ENCODE data around the gene MARCHF10.
A peak's percentile ranks its signal among the peaks of the same experiment; 100 is the strongest.
"Not testable (repeated sequence)": the region's sequence is repeated elsewhere in the genome, so short reads cannot be mapped to it uniquely, and the experiment has no call there.

MARCHF10 gene

DNA sequence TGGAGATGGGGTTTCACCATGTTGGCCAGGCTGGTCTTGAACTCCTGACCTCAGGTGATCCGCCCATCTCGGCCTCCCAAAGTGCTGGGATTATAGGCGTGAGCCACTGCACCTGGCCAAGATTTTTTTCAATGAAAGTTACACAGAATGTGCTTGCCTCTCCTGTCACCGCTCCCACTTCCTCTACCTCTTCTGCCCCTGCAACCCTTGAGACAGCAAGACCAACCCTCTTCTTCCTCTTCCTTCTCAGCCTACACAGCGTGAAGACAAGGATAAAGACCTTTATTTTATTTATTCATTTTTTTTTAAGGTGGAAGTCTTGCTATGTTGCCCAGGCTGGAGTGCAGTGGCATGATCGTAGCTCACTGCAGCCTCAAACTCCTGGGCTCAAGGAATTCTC is 23.0 kb upstream of the MARCHF10 start:
- H3K4me1 ChIP-seq (ENCODE audit: control insufficient read depth, insufficient read depth, low read length); H3K27me3 ChIP-seq (ENCODE audit: control insufficient read depth, insufficient read depth, low read length); H3K36me3 ChIP-seq (ENCODE audit: control insufficient read depth, insufficient read depth, low read length); H3K4me3 ChIP-seq (ENCODE audit: low read length); H3K9ac ChIP-seq (ENCODE audit: low read length); H3K27ac ChIP-seq (ENCODE audit: low read depth, low read length): not testable (repeated sequence)

- no peak overlapping the region for H3K27ac ChIP-seq (ENCODE audit: low read depth, low read length)
- no peaks in the 10 kb centered on the region for H3K27me3 ChIP-seq (ENCODE audit: control insufficient read depth, insufficient read depth, low read length)
- no peak overlapping the region for H3K9ac ChIP-seq (ENCODE audit: low read length)
- H3K4me1 ChIP-seq (ENCODE audit: control insufficient read depth, insufficient read depth, low read length), result no peaks in the 10 kb centered on the region
- no peak overlapping the region for H3K4me3 ChIP-seq (ENCODE audit: low read length)
- no peaks in the 10 kb centered on the region for H3K36me3 ChIP-seq (ENCODE audit: control insufficient read depth, insufficient read depth, low read length)
Measured at GRCh38 chr17:62827746-62828485, 19.8 kb upstream of the MARCHF10 start.

DNA sequence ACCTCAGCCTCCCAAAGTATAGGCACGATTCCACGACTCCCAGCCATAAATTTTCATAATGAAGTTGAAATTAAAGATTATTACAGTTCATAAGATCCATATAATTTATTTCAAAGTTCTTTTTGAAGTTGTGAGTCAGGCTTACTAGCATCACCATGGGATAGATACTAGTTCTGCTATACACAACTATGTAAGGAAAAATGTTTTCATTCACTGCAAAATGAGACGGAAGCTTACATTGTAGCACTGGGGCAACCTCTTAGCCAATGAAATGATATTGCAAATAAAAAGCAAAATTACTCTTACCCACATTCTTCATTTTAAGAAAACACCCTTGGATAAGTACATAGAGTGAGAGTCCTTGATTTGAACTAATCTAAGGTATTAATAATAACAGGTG is 18.8 kb upstream of the MARCHF10 start:
- H3K27me3 ChIP-seq (ENCODE audit: control insufficient read depth, insufficient read depth, low read length), result no peaks in the 10 kb centered on the region
- no peaks in the 10 kb centered on the region for H3K36me3 ChIP-seq (ENCODE audit: control insufficient read depth, insufficient read depth, low read length)
- no peaks in the 10 kb centered on the region for H3K4me1 ChIP-seq (ENCODE audit: control insufficient read depth, insufficient read depth, low read length)
- no peak overlapping the region for H3K9ac ChIP-seq (ENCODE audit: low read length)
- no peak overlapping the region for H3K4me3 ChIP-seq (ENCODE audit: low read length)
- H3K27ac ChIP-seq (ENCODE audit: low read depth, low read length), result no peak overlapping the region

- Histone ChIP-seq H3K36me3 (ENCODE audit: control insufficient read depth, insufficient read depth, low read length) (no peaks in the 10 kb centered on the region), H3K9ac (ENCODE audit: low read length) (no peak overlapping the region), H3K27me3 (ENCODE audit: control insufficient read depth, insufficient read depth, low read length) (no peaks in the 10 kb centered on the region), H3K4me1 (ENCODE audit: control insufficient read depth, insufficient read depth, low read length) (no peaks in the 10 kb centered on the region), H3K4me3 (ENCODE audit: low read length) (no peak overlapping the region), H3K27ac (ENCODE audit: low read depth, low read length) (no peak overlapping the region)
Measured at GRCh38 chr17:62825182-62825581, 17.1 kb upstream of the MARCHF10 start.

GRCh38 chr17:62824290-62825131 is 16.4 kb upstream of the MARCHF10 start:
- H3K27ac ChIP-seq (ENCODE audit: low read depth, low read length), result no peak overlapping the region
- H3K27me3 ChIP-seq (ENCODE audit: control insufficient read depth, insufficient read depth, low read length), result no peaks in the 10 kb centered on the region
- no peak overlapping the region for H3K4me3 ChIP-seq (ENCODE audit: low read length)
- H3K4me1 ChIP-seq (ENCODE audit: control insufficient read depth, insufficient read depth, low read length), result peaks cover under 1% of the 10 kb centered on the region
- H3K36me3 ChIP-seq (ENCODE audit: control insufficient read depth, insufficient read depth, low read length), result no peaks in the 10 kb centered on the region
- H3K9ac ChIP-seq (ENCODE audit: low read length), result no peak overlapping the region

GRCh38 chr17:62823111-62823893 is 15.2 kb upstream of the MARCHF10 start:
- no peaks in the 10 kb centered on the region for H3K36me3 ChIP-seq (ENCODE audit: control insufficient read depth, insufficient read depth, low read length)
- no peaks in the 10 kb centered on the region for H3K27me3 ChIP-seq (ENCODE audit: control insufficient read depth, insufficient read depth, low read length)
- H3K4me1 ChIP-seq (ENCODE audit: control insufficient read depth, insufficient read depth, low read length), result peaks cover 3% of the 10 kb centered on the region
- H3K27ac ChIP-seq (ENCODE audit: low read depth, low read length), result no peak overlapping the region
- H3K9ac ChIP-seq (ENCODE audit: low read length), result no peak overlapping the region
- H3K4me3 ChIP-seq (ENCODE audit: low read length), result no peak overlapping the region

DNA sequence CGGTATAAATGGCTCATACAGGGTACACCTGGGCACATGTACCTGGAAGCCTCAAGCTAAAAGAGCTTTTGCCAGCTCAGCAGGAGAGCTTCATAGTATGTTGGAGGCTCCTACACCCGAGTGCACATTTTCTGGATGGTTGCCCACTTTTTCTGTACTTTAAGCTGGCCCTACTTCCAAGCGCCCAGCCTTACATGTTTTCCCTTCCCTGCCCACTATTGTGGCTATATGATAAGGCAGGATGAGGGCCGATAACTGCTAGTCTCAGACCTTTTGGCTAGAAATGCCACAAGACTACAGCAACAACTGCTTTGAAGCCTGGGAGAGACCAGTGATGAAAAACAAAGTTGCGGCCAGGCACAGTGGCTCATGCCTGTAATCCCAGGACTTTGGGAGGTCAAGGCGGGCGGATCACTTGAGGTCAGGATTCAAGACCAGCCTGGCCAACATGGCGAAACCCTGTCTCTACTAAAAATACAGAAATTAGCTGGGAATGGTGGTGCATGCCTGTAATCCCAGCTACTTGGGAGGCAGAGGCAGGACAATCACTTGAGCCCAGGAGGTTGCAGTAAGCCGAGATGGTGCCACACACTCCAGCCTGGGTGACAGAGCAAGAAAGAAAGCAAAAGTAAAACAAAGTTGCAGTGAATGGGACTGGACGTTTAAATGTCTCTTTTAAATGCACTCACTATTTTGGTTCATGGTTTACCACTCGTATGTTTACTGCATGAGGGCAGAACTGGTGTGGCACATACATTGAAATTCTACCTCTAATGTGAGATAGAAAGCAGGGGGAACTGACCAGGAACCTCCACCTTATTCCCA is 14.2 kb upstream of the MARCHF10 start:
- Histone ChIP-seq H3K4me3 (ENCODE audit: low read length) (no peak overlapping the region), H3K9ac (ENCODE audit: low read length) (no peak overlapping the region), H3K27me3 (ENCODE audit: control insufficient read depth, insufficient read depth, low read length) (no peaks in the 10 kb centered on the region), H3K36me3 (ENCODE audit: control insufficient read depth, insufficient read depth, low read length) (no peaks in the 10 kb centered on the region), H3K27ac (ENCODE audit: low read depth, low read length) (no peak overlapping the region), H3K4me1 (ENCODE audit: control insufficient read depth, insufficient read depth, low read length) (peaks cover 3% of the 10 kb centered on the region)

DNA sequence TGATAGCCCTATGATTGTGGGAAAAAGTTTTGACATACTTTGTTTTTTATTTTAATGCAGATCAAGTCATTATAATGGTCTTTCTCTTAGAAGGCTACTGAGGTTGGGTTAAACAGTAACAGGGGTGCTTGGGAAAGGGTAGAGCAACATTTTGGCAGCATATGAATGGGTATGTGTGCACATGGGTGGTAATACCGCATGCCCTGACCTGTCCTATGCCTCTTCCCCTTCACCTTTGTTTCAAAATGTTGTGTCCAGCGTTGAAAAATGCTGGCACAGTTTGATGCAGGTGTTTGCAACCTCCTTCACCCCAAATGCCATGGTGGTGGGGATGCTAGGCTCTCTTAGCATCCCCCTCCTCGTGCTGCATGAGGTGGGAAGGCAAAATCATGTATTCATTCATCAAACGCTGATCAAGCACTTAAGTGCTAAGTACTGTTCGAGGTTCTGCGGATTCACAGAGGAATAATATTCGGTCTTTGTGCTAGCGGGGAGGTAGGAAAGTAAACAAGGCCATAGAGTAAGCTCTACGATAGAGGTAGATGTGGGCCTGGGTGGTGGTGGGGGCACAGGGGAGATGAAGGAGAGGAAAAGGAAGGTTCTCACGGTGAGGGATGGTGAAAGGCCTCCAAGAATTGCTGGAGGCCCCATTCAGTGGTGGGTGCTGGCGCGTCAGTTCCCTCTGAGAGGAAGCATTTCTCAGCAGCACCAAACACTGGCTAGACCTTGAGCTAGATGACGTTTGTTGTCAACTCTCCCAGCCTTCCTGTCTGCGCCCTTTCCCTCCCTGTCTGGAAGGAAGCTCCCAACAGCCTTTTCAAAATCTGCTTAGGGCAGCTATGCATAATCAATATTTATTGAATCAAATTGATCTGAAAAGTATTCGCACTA is 13.3 kb upstream of the MARCHF10 start:
- no peaks in the 10 kb centered on the region for H3K36me3 ChIP-seq (ENCODE audit: control insufficient read depth, insufficient read depth, low read length)
- H3K27ac ChIP-seq (ENCODE audit: low read depth, low read length), result no peak overlapping the region
- H3K4me1 ChIP-seq (ENCODE audit: control insufficient read depth, insufficient read depth, low read length), result peaks cover 3% of the 10 kb centered on the region
- H3K4me3 ChIP-seq (ENCODE audit: low read length), result no peak overlapping the region
- no peak overlapping the region for H3K9ac ChIP-seq (ENCODE audit: low read length)
- H3K27me3 ChIP-seq (ENCODE audit: control insufficient read depth, insufficient read depth, low read length), result no peaks in the 10 kb centered on the region

GRCh38 chr17:62819511-62820221 is 11.6 kb upstream of the MARCHF10 start:
- H3K9ac ChIP-seq (ENCODE audit: low read length), result no peak overlapping the region
- peak overlapping the region; percentile 70 for H3K27ac ChIP-seq (ENCODE audit: low read depth, low read length)
- H3K36me3 ChIP-seq (ENCODE audit: control insufficient read depth, insufficient read depth, low read length), result no peaks in the 10 kb centered on the region
- H3K27me3 ChIP-seq (ENCODE audit: control insufficient read depth, insufficient read depth, low read length), result no peaks in the 10 kb centered on the region
- peaks cover 3% of the 10 kb centered on the region for H3K4me1 ChIP-seq (ENCODE audit: control insufficient read depth, insufficient read depth, low read length)
- no peak overlapping the region for H3K4me3 ChIP-seq (ENCODE audit: low read length)

- Histone ChIP-seq H3K27ac (ENCODE audit: low read depth, low read length) (no peak overlapping the region), H3K27me3 (ENCODE audit: control insufficient read depth, insufficient read depth, low read length) (no peaks in the 10 kb centered on the region), H3K4me1 (ENCODE audit: control insufficient read depth, insufficient read depth, low read length) (peaks cover 3% of the 10 kb centered on the region), H3K9ac (ENCODE audit: low read length) (no peak overlapping the region), H3K36me3 (ENCODE audit: control insufficient read depth, insufficient read depth, low read length) (no peaks in the 10 kb centered on the region), H3K4me3 (ENCODE audit: low read length) (no peak overlapping the region)
Measured at GRCh38 chr17:62818526-62818925, 10.4 kb upstream of the MARCHF10 start.

Measured in rectal smooth muscle tissue (tissue), 1 donor.